Activated CD4-positive, alpha-beta T cell treated with anti-CD3 and anti-CD28 coated beads for 1 hour (primary cell): ENCODE data around the gene SLC29A2.
"Not testable (repeated sequence)": the region's sequence is repeated elsewhere in the genome, so short reads cannot be mapped to it uniquely, and the experiment has no call there.

Experiments used
- DNase-seq: peaks from one replicate; pipeline ENCODE4 v3.0.0-alpha.2; 2020

Gene SLC29A2

GRCh38 chr11:66380264-66380663 is 8.7 kb upstream of the SLC29A2 start:
- not testable (repeated sequence) for DNase-seq

- not testable (repeated sequence) for DNase-seq
Observed at GRCh38 chr11:66373690-66374287, 2.2 kb upstream of the SLC29A2 start.

GRCh38 chr11:66373265-66373664 is 1.7 kb upstream of the SLC29A2 start:
- DNase-seq = no peak

GRCh38 chr11:66369073-66369894 is 2.3 kb downstream of the SLC29A2 start:
- DNase-seq = no peak

GRCh38 chr11:66368484-66368883 is 3.1 kb downstream of the SLC29A2 start:
- DNase-seq = no peak

- DNase-seq = no peak
Observed at GRCh38 chr11:66367561-66368312, 3.8 kb downstream of the SLC29A2 start.

- no peak for DNase-seq
Observed at GRCh38 chr11:66366844-66367477, 4.6 kb downstream of the SLC29A2 start.

- DNase-seq = no peak
Observed at GRCh38 chr11:66365711-66366619, 5.6 kb downstream of the SLC29A2 start.

- no peak for DNase-seq
Observed at GRCh38 chr11:66365166-66365565, 6.4 kb downstream of the SLC29A2 start.

- peak; percentile 47 for DNase-seq
Observed at GRCh38 chr11:66363805-66364535, 7.6 kb downstream of the SLC29A2 start.

GRCh38 chr11:66363187-66363601 is 8.4 kb downstream of the SLC29A2 start:
- no peak for DNase-seq

GRCh38 chr11:66362481-66363147 is 8.9 kb downstream of the SLC29A2 start:
- DNase-seq = no peak

GRCh38 chr11:66361502-66361941 is 10.0 kb downstream of the SLC29A2 start:
- no peak for DNase-seq

GRCh38 chr11:66360406-66361073 is 11.0 kb downstream of the SLC29A2 start:
- no peak for DNase-seq

- no peak for DNase-seq
Observed at GRCh38 chr11:66359662-66360087, 11.9 kb downstream of the SLC29A2 start.

GRCh38 chr11:66350560-66351235 is 20.9 kb downstream of the SLC29A2 start:
- DNase-seq = not testable (repeated sequence)

- no peak for DNase-seq
Observed at GRCh38 chr11:66349084-66349386, 22.5 kb downstream of the SLC29A2 start.

GRCh38 chr11:66347425-66348276 is 23.9 kb downstream of the SLC29A2 start, which contains the start of gene B4GAT1:
TSS of gene B4GAT1 (minus strand) at chr11:66347629. CDS start at chr11:66347545, 84 bp downstream.
- peak; percentile 77 for DNase-seq
